Activated CD4-positive, alpha-beta T cell treated with anti-CD3 and anti-CD28 coated beads for 36 hours (primary cell): Measurements from ENCODE around the gene MDK. TPM values are rescaled to one million over a fixed set of nuclear protein-coding genes. Genes with fewer than 3 reads are reported as not detected.

Source experiments
- ATAC-seq: fragments of 200-7000 bp; cut with Tn5 transposase; one replicate; pipeline ENCODE4 v1.10.0; 2021; ENCODE audit warnings: mild to moderate bottlenecking, moderate library complexity
- CTCF ChIA-PET: fragments of 350-600 bp; sonication (Branson Sonifier 250); formaldehyde crosslinking; loops from one replicate; lab custom pipeline; 2021; ENCODE audit warnings: antibody characterized with exemption; lab: Charles Lee
- POLR2A ChIA-PET: fragments of 350-600 bp; sonication (Branson Sonifier 250); formaldehyde crosslinking; loops from one replicate; lab custom pipeline; 2021; ENCODE audit warnings: antibody characterized with exemption, inconsistent platforms; lab: Charles Lee
- DNase-seq: peaks from one replicate; pipeline ENCODE4 v3.0.0-alpha.2; 2020
- H3K27ac Mint-ChIP-seq: one replicate; pipeline ENCODE4 v1.8.0; 2021; ENCODE audit warnings: mixed read lengths
- H3K27me3 Mint-ChIP-seq: one replicate; pipeline ENCODE4 v1.8.0; 2021; ENCODE audit warnings: mixed read lengths
- H3K36me3 Mint-ChIP-seq: one replicate; pipeline ENCODE4 v1.8.0; 2021; ENCODE audit warnings: low read depth, mixed read lengths
- H3K4me1 Mint-ChIP-seq: one replicate; pipeline ENCODE4 v1.8.0; 2021; ENCODE audit warnings: mixed read lengths
- H3K4me3 Mint-ChIP-seq: one replicate; pipeline ENCODE4 v1.8.0; 2021; ENCODE audit warnings: mild to moderate bottlenecking, moderate library complexity, mixed read lengths
- H3K9me3 Mint-ChIP-seq: one replicate; pipeline ENCODE4 v1.8.0; 2021; ENCODE audit warnings: low read depth, mixed read lengths
- intact Hi-C, 2 experiments: fragments of 100-400 bp; cut with DNase I in 1 of 2; cut with micrococcal nuclease in 1 of 2; formaldehyde crosslinking; loops; one replicate each; pipeline versions ENCODE4 v1.14.2 to v1.15.1; 2022 to 2024; cut with DNase I, micrococcal nuclease
- total RNA-seq, 2 experiments: library from RNA; stranded (reverse); gene quantifications; one replicate each; pipeline ENCODE4 v1.2.3, GENCODE V29; 2021

Gene MDK
- total RNA-seq, 2 experiments from 2014 or later, result 3.0 to 6.7 TPM

DNA sequence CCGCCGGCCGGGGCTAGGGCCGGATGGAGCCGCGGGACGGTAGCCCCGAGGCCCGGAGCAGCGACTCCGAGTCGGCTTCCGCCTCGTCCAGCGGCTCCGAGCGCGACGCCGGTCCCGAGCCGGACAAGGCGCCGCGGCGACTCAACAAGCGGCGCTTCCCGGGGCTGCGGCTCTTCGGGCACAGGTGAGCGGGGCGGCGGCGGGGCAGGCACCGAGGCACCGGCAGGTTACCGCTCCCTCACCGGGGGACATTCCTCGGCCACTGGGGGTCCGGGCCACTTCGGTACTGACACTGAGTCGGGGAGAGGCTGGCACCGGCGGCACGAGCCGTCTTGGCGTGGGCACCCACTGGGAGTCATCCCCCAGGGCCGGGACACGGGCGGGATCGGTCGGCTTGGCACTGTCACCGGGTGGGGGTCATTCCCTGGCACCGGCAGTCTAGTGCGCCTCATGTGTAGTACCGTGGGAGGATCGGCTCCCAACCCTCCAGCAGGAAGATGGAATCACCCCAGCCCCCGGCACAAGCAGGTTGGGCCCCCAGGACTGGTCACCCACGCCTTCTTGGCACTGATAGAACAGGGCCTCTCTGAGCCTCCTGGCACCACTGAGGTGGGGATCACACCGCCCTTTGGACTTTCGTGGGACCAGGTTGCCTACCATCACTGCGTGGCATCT is 33.7 kb upstream of the MDK start:
- ATAC-seq, result no peak
- Mint-ChIP-seq H3K27ac (peak overlapping the region; percentile 96), H3K36me3 (peaks cover 15% of the 10 kb centered on the region), H3K9me3 (no peaks in the 10 kb centered on the region), H3K27me3 (no peaks in the 10 kb centered on the region), H3K4me1 (peaks cover 79% of the 10 kb centered on the region), H3K4me3 (peak overlapping the region; percentile 90)
- peak; percentile 44 for DNase-seq
- intact Hi-C loops, result loop anchor here (1.0 to 10.0 kb wide), 22 partner anchors 14 to 1780 kb away; partner anchors contain the start of genes PHF21A (in 2 of the 2), AMBRA1 (in 1 of the 2), ARHGAP1 (in 1 of the 2) and ATG13 (in 1 of the 2)
- ChIA-PET CTCF (interaction anchor here (0.6 to 13.2 kb wide), 11 partner anchors 11 to 184 kb away, joined by 3 to 141 read pairs (median 5); no protein-coding TSS in a partner anchor), POLR2A (interaction anchor here (0.6 to 1.2 kb wide), 2 partner anchors 17 to 204 kb away, joined by 3 read pairs; no protein-coding TSS in a partner anchor)

DNA sequence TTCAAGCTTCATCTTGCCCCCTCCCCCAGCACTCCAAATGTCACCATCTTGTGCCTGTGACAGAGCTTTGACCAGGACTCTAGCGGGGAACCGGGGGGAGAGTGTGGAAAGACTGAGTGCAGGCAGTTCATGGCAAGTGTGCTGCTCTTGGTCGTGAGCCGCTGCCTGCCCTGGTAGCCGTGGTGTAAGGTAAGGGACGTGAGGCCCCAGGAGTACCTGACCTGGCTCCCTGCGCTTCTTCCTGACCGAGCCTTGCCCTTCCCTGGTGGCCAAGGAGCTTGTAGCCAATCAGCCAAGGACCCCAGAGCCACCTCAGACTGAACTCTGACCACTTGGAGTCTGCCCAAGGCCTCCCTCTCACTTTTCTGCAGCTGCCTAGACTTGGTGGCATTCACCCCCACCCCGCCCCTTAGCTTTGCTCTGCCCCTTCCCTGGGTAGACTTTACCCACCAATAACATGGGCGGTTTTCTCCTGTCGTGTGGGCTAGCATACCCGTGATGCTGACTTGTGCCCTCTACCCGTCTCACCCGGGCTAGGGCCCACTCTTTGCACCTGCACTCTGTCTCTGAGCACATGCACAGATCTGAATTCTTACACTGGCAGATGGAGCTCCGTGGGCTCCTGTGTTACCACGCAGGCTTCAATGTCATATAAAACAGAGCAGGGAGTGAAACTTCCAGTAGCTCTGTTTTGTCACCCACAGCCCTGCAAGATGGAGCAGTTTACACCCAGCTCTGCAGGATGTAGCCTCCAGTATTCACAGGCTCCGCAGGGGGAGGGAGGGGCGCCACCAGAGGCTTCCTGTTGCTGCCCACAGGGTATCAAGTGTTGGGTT is 32.7 kb upstream of the MDK start:
- H3K4me3 Mint-ChIP-seq, result peak overlapping the region; percentile 90
- H3K27ac Mint-ChIP-seq, result peak overlapping the region; percentile 96
- H3K27me3 Mint-ChIP-seq, result no peaks in the 10 kb centered on the region
- DNase-seq (peak; percentile 76), ATAC-seq (peak; percentile 23)
- peaks cover 81% of the 10 kb centered on the region for H3K4me1 Mint-ChIP-seq
- H3K36me3 Mint-ChIP-seq, result peaks cover 18% of the 10 kb centered on the region
- ChIA-PET POLR2A (interaction anchor here (0.6 to 1.2 kb wide), 5 partner anchors 10 to 203 kb away, joined by 3 to 4 read pairs (median 3); no protein-coding TSS in a partner anchor), CTCF (interaction anchor here (0.5 to 13.2 kb wide), 11 partner anchors 8 to 183 kb away, joined by 3 to 141 read pairs (median 6); no protein-coding TSS in a partner anchor)
- no peaks in the 10 kb centered on the region for H3K9me3 Mint-ChIP-seq
- intact Hi-C loops, result loop anchor here (5.0 to 10.0 kb wide), 7 partner anchors 34 to 1781 kb away; partner anchors contain the start of genes CD82 (in 1 of the 2), CSTPP1 (in 1 of the 2), MADD (in 1 of the 2) and MDK (in 1 of the 2)

GRCh38 chr11:46350695-46351094 is 30.8 kb upstream of the MDK start:
- intact Hi-C loops, result no loop called here
- Mint-ChIP-seq H3K27me3 (no peaks in the 10 kb centered on the region), H3K4me1 (peaks cover 80% of the 10 kb centered on the region), H3K36me3 (peaks cover 21% of the 10 kb centered on the region), H3K4me3 (no peak overlapping the region), H3K27ac (peak overlapping the region; percentile 82), H3K9me3 (no peaks in the 10 kb centered on the region)
- ATAC-seq (no peak), DNase-seq (no peak)
- ChIA-PET POLR2A (interaction anchor here (0.6 kb wide), 1 partner anchor 238 kb away, joined by 5 read pairs; no protein-coding TSS in a partner anchor), CTCF (interaction anchor here (0.6 to 13.2 kb wide), 6 partner anchors 10 to 283 kb away, joined by 3 to 141 read pairs (median 32); no protein-coding TSS in a partner anchor)

- H3K9me3 Mint-ChIP-seq, result no peaks in the 10 kb centered on the region
- ChIA-PET POLR2A (no interaction called here), CTCF (interaction anchor here (0.6 to 13.2 kb wide), 10 partner anchors 8 to 108 kb away, joined by 3 to 141 read pairs (median 8); no protein-coding TSS in a partner anchor)
- peak overlapping the region; percentile 82 for H3K27ac Mint-ChIP-seq
- H3K4me1 Mint-ChIP-seq, result peaks cover 80% of the 10 kb centered on the region
- peaks cover 21% of the 10 kb centered on the region for H3K36me3 Mint-ChIP-seq
- H3K4me3 Mint-ChIP-seq, result peak overlapping the region; percentile 76
- no peak for DNase-seq
- intact Hi-C loops, result no loop called here
- ATAC-seq, result no peak
- no peaks in the 10 kb centered on the region for H3K27me3 Mint-ChIP-seq
Observed at GRCh38 chr11:46351148-46351547, 30.3 kb upstream of the MDK start.

- POLR2A ChIA-PET, result interaction anchor here (0.5 to 0.8 kb wide), 4 partner anchors 9 to 568 kb away, joined by 3 read pairs; no protein-coding TSS in a partner anchor
- no peak for ATAC-seq
- CTCF ChIA-PET, result interaction anchor here (0.6 to 13.2 kb wide), 18 partner anchors 8 to 349 kb away, joined by 3 to 141 read pairs (median 6); partner anchors contain the start of genes CHRM4 and ZNF408
- H3K27me3 Mint-ChIP-seq, result no peaks in the 10 kb centered on the region
- intact Hi-C loops, result loop anchor here (1.0 to 2.0 kb wide), 5 partner anchors 15 to 349 kb away; partner anchors contain the start of genes ARHGAP1 (in 1 of the 2) and PHF21A (in 1 of the 2)
- peaks cover 23% of the 10 kb centered on the region for H3K36me3 Mint-ChIP-seq
- H3K27ac Mint-ChIP-seq, result peak overlapping the region; percentile 82
- H3K9me3 Mint-ChIP-seq, result no peaks in the 10 kb centered on the region
- peaks cover 80% of the 10 kb centered on the region for H3K4me1 Mint-ChIP-seq
- peak overlapping the region; percentile 76 for H3K4me3 Mint-ChIP-seq
- no peak for DNase-seq
Observed at GRCh38 chr11:46351606-46352005, 29.9 kb upstream of the MDK start.

GRCh38 chr11:46352063-46352841 is 29.2 kb upstream of the MDK start:
- peak; percentile 88 for DNase-seq
- POLR2A ChIA-PET, result interaction anchor here (0.5 to 0.8 kb wide), 4 partner anchors 8 to 567 kb away, joined by 3 read pairs; no protein-coding TSS in a partner anchor
- peaks cover 82% of the 10 kb centered on the region for H3K4me1 Mint-ChIP-seq
- H3K36me3 Mint-ChIP-seq, result peaks cover 23% of the 10 kb centered on the region
- CTCF ChIA-PET, result interaction anchor here (0.6 to 13.2 kb wide), 28 partner anchors 9 to 349 kb away, joined by 3 to 141 read pairs (median 4); partner anchors contain the start of genes ATG13, CHRM4 and ZNF408
- intact Hi-C loops, result loop anchor here (1.0 to 2.0 kb wide), 5 partner anchors 15 to 348 kb away; partner anchors contain the start of genes ARHGAP1 (in 1 of the 2) and PHF21A (in 1 of the 2)
- peak overlapping the region; percentile 94 for H3K27ac Mint-ChIP-seq
- ATAC-seq, result peak; percentile 39
- H3K9me3 Mint-ChIP-seq, result no peaks in the 10 kb centered on the region
- H3K27me3 Mint-ChIP-seq, result no peaks in the 10 kb centered on the region
- H3K4me3 Mint-ChIP-seq, result peak overlapping the region; percentile 76

DNA sequence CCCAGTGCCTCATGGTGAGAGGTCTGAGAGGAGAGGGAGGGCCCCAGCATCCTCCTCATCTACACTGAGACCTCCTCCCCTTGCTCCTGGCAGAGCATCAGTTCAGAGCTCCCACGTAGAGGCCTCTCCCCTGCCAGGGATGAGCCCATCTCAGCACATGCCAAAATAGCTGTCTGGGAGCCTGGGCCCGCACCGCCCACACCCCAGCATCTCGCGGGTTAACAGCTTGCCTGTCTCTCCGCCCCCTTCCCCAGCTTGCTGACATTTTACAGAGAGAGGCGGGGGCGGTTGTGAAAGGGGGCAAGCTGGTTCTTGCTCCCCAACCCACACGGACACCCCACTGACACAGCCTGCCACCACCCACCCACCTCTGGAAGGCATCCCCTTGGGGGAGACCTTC is 27.8 kb upstream of the MDK start:
- Mint-ChIP-seq H3K4me3 (peak overlapping the region; percentile 76), H3K27me3 (no peaks in the 10 kb centered on the region), H3K27ac (peak overlapping the region; percentile 94), H3K4me1 (peaks cover 93% of the 10 kb centered on the region), H3K36me3 (peaks cover 22% of the 10 kb centered on the region), H3K9me3 (no peaks in the 10 kb centered on the region)
- ChIA-PET CTCF (interaction anchor here (0.6 to 13.2 kb wide), 12 partner anchors 7 to 435 kb away, joined by 3 to 141 read pairs (median 4); no protein-coding TSS in a partner anchor), POLR2A (interaction anchor here (0.9 kb wide), 1 partner anchor 12 kb away, joined by 3 read pairs; no protein-coding TSS in a partner anchor)
- intact Hi-C loops, result loop anchor here in 1 of 2 experiments (2.0 kb wide), 1 partner anchor 13 kb away; no protein-coding TSS in a partner anchor
- ATAC-seq (peak; percentile 44), DNase-seq (peak; percentile 88)

DNA sequence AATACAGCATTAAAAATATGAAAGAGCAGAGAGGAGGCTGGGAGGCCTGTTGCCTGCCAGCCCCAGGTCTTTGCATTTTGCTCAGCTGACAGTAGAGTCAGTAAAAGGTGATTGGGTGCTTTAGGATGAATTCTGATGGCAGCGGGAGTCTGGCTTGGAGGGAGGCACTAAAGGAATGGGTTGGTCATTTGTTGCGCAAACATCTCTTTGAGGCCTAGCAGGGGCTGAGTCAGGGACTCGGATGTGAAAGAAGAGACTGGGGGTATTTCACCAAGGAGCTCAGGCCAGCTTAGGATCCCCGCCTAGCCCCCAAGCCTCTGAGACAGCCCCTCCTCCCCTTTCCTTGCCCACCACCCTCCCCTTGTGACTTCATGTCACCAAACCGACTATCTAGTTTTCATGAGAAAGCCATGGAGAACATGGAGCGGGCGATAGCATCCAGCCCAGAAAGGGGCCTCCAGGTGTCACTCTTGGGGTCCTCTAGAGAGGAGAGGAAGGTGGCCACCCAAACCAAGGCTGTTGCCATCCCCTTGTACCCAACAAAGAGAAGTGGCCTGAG is 24.5 kb upstream of the MDK start:
- no peaks in the 10 kb centered on the region for H3K27me3 Mint-ChIP-seq
- H3K4me1 Mint-ChIP-seq, result peaks cover 78% of the 10 kb centered on the region
- intact Hi-C loops, result no loop called here
- CTCF ChIA-PET, result interaction anchor here (0.8 to 11.1 kb wide), 2 partner anchors 10 to 32 kb away, joined by 4 to 141 read pairs; no protein-coding TSS in a partner anchor
- ATAC-seq (no peak), DNase-seq (no peak)
- H3K9me3 Mint-ChIP-seq, result no peaks in the 10 kb centered on the region
- POLR2A ChIA-PET, result interaction anchor here (1.2 kb wide), 1 partner anchor 11 kb away, joined by 3 read pairs; no protein-coding TSS in a partner anchor
- peaks cover 12% of the 10 kb centered on the region for H3K36me3 Mint-ChIP-seq
- H3K27ac Mint-ChIP-seq, result peak overlapping the region; percentile 44
- no peak overlapping the region for H3K4me3 Mint-ChIP-seq

DNA sequence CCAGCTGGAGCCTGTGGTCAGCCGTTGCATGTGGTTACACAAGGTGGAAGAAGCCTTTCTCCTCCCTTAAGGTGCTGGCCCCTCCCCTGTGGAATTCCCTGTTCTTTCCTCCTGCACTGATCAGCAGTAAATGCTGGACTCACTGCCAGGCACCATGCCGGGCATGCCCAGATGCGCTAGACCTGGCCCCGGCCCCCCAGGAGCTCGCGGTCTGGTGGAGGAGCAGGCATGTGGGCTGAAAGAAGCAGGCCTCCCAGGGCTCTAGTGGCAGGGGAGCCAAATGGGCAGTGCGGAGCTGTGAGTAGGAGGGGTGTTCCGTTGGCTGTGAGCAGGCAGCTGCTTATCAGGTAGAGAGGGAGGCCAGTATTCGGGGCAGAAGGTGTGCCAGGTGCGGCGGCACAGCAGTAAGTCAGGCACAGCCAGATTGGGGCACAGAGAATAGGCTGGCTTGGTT is 24.0 kb upstream of the MDK start:
- Mint-ChIP-seq H3K9me3 (no peaks in the 10 kb centered on the region), H3K4me3 (no peak overlapping the region), H3K36me3 (peaks cover 10% of the 10 kb centered on the region), H3K27me3 (no peaks in the 10 kb centered on the region), H3K4me1 (peaks cover 79% of the 10 kb centered on the region), H3K27ac (peak overlapping the region; percentile 79)
- intact Hi-C loops, result no loop called here
- CTCF ChIA-PET, result interaction anchor here (0.8 to 11.1 kb wide), 2 partner anchors 9 to 32 kb away, joined by 4 to 141 read pairs; no protein-coding TSS in a partner anchor
- DNase-seq (peak; percentile 18), ATAC-seq (no peak)
- POLR2A ChIA-PET, result interaction anchor here (1.2 kb wide), 1 partner anchor 12 kb away, joined by 3 read pairs; no protein-coding TSS in a partner anchor
